GM18520 (cell line): ENCODE results near the gene OXTR.
"Not testable (repeated sequence)": the region's sequence is repeated elsewhere in the genome, so short reads cannot be mapped to it uniquely, and the experiment has no call there.

ENCODE experiments used
- ATAC-seq: cut with Tn5 transposase; IDR thresholded peaks from one replicate; pipeline ENCODE4 v1.9.1; 2021; ENCODE audit not compliant: unreplicated experiment

Gene OXTR

DNA sequence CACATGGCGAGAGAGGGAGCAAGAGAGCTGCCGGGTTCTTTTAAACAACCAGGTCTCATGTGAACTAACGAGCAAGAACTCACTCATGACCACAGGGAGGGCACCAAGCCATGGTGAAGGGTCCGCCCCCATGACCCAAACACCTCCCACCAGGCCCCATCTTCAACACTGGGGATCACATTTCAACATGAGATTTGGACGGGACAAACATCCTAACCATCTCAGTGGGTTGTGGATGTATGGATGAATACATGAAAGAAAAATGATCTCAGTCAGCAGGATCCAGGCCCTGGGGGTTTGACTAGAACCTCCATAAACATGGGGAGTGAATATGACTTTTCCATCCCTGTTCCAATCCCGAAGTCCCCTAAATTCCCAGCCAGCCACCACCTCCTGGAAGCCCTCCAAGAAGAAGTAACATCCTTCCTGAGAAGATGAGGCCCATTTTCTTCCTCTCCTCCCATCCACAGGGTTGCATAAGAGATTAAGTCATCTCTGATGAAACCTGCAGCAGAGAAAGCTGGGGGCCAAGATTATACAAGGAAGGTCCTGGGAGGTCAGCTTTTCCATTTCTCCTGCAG is 26.3 kb downstream of the OXTR start:
- ATAC-seq = no peak

DNA sequence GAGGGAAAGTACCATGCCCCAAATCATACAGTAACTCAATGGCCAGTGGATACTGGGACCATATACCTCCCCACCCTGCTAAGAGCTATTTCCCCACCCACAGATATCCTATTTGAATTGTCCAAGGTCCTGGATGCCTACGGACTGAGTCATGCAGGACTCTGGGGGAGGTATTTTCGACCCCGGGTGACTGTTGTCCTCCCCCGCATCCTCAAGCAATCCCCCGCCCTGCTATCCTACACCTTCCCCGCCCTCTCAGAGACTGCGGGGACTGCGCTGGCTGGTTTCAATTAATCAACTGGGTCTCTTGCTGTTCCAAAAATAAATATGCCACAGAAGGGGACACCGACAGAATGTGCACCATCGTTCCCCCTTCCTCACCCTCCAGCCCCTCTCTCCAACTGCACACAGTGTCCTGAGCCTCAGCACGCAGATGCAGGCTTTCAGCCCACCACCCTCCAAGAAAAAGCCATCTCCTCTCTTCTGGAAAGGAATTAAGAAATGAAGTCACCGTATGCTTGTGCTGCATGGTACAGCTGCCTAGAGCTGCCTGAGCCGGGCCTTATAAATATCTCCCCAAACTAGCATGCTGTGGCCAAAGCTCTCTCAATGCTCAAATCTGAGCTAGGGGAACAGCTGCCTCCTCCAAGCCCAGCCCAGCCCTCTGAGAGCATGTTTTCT is 27.7 kb downstream of the OXTR start:
- ATAC-seq = no peak

DNA sequence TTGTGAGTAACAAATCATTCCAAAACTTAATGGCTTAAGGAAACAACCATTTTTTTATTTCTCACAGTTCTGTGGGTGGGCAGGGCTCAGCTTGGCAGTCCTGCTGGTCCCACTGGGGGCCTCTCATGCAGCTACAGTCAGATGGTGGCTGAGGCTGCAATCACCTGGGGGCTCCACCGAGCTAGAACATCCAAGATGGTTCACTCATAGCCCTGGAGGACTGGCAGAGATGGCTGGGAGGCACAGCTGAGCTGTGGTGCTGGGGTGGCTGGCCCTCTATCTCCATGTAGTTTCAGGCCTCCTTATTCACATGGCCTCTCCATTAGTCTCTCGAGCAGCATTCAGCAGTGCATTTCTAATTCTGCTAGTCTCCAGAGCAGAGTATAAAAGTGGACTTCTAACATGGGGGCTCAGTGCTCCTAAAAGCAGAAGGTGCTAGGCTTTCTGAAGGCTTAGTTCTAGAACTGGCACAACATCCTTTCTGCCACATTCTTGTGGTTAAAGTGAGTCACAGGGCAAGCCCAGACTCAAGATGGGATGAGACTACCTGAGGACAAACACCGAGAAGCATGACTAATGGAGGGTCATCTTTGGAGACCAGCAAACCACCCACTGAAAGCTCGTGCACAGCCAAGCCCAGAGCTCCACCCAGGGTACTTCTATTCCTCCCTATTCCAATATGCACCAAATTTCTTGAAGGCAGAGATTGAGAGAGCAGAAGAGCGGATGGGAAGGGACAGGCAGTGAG is 29.5 kb downstream of the OXTR start:
- ATAC-seq = peak; percentile 46

DNA sequence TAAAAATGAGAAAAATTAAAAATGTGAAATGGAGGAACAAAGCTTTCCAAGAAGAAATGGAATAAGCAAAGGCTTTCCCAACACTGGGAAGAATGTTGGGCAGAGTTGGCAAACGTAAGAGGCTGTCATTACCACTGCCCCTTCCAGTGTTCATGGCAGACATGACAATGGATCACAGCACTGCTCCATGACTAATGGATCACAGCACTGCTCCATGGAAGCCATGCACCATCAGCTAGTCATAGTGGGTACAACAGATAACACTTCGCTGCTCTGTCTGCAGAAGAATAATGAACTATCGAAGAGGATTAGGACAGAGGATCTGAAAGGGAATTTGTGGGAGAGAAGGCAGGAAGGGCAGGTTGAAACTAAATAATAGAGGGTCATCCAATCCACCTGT is 30.8 kb downstream of the OXTR start:
- ATAC-seq = no peak

DNA sequence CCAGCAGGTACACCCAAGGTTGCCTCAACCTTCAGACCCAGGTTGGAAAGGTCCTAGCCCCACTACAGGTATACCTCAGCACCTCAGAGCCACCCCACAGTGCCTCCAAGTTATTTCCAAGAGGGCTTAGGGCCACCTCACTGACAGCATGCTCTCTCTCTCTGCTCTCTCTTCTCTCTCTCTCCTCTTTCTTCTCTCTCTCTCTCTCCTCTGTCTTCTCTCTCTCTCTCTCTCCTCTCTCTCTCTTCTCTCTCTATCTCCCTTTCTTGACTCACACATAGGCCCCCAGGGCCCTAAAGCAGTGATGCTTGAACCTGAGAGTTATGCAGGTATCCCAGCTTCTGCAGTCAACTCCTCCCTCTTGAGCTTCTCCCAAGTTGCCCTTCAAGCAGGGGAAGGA is 31.6 kb downstream of the OXTR start:
- ATAC-seq = no peak

DNA sequence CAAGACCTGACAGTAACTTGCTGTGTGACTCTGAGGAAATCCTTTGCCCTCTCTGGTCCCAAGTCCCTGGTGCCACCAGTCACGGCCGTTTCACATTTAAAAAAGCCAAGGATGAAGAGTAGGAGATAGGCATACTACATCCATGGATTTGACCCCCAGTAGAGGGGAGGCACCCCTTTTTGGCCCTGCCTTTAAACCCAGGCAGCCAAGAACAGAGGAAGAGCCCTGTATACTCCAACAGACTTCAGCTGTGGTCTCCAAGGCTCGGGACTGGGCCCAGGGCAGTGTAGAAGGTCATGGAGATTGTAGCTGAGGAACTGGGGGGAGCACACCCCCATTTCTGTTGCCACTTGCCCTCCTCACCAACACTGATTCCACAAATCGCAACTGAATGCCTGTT is 32.1 kb downstream of the OXTR start:
- no peak for ATAC-seq

DNA sequence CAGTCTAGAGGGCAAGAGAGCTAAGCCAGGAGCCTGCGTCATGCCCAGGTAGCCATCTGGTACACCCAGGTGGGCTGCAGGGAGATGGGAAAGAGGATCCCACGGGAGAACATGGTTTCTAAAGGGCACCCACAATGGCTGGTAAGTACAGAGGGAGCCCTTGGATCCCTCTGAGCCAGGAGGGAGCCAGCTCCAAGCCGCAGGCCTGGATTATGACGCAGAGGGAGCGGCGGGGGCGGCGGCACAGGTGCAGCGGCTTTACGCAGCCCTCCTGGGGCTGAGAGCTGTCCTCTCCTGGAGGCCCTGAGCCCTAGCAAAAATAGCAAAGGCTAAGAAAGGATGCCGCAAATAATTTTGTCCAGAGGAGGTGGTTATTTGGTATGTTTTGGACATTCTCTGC is 33.0 kb downstream of the OXTR start:
- no peak for ATAC-seq

DNA sequence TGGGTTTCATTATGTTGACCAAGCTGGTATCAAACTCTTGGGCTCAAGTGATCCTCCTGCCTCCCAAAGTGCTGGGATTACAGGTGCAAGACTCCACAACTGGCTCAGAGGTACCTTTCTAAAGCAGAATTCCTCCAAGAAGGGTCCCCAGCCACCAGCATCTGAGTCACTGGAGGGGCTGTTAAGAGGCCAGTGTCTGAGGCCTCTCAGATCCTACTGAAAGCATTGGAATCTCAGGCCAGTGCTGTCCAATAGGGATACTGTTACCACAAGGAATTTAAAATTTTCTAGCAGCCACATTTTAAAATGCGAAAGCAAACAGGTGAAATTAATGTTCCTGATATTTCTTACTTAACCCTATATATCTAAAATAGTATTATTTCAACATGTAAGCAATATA is 34.5 kb downstream of the OXTR start:
- ATAC-seq = no peak

DNA sequence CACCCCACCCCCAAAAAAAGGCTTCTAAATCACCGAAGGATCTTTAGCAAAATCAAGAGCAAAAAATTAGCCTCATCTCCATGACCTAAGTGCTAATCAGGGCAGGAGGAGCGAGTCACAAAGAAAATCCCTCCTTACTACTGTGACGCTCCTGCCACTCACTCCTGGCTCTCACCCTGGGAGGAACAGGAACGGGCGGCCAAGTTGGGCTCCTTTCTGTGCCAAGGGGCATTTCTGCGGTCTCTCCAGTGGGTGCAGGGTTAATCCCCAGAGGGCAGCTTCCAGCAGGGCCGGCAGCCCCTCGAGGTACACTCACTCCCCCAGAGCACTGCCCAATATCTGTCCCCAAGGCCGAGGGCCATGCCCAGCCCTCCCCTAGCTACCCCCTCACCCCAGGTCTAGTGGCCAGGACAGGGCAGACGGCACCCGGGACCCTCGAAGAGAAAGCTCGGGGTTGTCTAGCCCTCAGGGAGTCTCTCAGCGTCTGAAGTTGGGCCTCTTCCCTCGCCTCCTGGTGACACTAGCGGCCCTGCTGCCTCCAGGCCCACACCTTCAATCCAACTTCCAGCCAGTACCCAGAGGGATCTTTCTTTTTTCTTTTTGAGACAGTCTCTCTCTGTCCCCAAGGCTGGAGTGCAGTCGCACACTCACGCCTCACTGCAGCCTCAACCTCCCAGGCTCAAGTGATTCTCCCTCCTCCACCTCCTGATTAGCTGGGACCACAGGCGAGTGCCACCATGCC is 35.1 kb downstream of the OXTR start:
- ATAC-seq = no peak

DNA sequence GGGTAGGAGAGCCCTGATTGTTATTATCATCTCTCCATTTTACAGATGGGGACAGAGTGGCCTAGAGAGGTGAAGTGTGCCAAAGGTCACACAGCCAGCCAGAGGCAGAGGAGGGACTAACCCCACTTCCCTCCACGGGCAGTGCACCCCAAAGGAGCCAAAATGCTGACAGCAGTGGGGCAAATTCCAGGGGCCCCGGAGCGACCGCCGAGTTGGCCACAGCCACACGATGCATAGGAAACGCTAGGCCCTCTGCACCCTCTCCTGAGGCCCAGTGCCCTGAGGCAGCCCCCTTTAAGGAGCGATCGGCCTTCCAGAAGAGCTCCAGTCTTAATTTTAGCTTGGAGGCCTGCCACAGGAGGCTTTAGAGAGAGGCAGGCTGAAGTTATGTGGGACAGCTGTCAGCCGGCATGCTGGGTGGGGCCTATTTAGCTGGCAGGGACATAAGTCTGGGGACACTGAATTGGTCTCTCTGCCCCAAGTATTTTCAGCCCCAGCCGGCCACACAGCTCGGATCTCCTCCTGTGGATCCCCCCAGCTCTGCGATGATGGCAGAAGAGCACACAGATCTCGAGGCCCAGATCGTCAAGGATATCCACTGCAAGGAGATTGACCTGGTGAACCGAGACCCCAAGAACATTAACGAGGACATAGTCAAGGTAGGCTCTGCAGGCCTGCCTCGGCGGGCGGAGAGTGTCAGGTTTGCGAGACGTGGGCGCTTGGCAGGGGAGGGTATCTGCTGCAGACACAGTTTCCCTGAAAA is 35.9 kb downstream of the OXTR start, which contains the start of gene CAV3:
Gene CAV3 (plus strand): TSS at position 471 of the 763 bp plus-strand sequence. CDS start 75 bp downstream, at position 546.
- no peak for ATAC-seq

DNA sequence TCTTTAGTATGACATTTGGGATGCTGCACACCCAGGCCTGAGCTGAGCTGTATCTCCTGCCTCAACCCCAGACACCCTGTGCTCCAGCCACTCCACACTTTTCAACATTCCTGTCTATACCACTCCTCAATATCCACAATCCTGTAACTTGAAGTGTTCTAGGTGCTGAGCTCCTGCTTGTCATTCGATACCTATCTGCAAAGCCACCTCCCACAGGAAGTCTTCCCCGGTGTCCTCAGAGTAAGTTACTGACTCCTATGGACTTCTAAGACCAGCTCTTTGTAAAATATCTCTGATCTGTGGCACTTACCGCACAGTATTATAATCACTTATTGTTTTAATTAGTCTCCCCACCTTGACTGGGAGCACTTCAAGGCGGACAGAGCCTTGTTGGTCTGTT is 37.0 kb downstream of the OXTR start:
- ATAC-seq = no peak

DNA sequence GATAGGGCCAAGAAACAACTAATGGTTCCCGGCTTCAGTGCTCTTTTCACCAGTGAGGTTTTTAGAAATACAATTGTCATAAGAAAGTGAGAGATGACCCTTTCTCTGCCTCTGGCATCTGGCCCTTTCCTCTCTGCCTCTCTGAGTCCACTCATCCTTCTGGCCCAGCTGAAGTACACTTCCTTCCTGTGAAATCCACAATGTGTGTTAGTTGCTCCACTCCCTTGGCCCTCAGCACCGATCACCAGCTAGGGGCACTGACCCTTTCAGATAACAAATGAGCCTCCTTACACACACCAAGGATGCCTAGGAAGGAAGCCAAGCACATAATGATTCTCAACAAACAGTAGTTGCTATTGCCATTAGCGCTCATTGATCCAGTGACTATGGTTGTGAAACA is 38.8 kb downstream of the OXTR start:
- ATAC-seq = no peak

DNA sequence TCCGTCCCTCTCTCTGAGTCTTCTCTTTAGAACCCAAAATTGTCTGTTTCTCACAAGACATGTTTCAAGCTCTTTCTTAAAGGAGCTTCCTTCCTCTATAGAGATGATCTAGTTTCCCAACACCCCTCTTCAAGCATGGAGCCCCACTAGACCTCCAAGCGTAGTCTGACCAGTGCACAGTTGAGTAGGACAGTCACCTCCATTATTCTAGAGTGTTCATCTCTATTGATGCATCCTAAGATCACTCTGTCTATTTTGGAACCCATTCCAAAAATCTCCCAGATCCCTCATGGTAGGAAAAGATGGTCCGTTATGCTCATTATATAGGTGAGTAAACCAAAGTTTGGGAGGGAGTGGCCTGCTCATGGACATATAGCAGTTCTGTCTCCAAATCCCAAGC is 39.9 kb downstream of the OXTR start:
- ATAC-seq = no peak

DNA sequence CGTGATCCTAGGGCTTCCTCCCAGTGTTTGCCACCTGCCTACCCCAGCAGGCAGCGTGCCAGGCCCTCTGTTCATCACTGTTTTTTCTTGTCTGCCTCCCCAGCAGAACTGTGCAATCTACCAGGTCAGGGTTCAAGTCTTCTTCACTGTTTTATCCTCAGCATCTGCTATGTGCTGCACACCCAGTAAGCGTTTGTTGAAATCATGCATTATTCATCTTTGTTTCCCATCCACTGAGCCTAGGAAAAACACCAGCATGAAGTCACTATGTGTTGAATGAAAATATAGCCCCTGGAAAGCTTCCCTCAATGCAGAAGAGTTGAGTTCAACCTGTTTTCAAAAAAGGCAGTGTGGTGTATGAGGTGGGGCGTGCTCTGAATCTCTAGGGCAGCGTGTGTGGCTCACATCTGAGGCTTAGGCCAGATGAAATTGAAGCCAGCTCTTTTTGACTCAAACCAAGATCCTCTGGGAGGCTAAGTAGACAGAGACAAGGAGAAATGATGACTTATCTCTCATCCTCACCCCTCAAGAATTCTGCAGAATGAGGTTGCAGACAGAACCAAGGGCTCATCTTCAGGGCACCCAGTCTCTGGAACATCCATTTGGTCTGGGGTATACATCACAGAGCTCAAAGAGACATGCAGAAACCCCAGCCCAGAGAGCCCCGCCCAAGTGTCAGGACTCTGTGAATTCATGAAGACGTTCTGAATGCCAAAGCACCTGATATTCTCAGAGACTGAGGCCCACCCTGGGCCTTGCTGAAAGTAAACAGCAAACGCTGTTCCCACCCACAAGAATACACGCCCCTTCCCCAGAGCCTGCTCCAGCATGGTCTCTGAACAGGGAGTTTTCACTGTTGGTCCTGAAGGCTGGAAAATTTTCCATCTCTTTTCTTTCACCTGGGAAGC is 41.6 kb downstream of the OXTR start:
- ATAC-seq = no peak

DNA sequence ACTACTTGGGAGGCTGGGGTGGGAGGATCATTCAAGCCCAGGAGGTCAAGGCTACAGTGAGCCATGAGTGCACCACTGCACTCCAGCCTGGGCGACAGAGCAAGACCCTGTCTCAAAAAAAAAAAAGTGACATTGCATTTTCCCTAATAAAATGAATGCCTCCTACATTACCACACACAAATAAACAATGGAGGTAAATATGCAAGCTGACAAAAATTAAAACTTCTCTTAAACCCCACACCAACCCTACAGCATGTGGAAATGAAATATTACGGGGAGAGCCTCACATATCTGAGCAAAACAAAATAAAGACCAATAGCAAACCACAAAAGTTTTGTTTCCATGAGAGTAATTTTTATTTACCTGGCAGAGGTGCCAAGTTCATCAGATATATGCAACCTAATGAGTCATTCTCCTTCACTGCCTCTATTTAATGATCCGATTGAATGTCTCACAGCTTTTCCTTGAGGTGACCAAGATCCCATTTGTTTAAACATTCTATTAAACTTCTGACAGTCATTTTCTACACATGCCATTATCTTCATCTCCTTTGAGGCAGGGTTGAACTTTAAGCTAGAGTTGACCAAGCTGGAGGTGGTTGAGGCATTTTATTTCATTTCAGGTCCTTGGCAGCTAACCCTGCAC is 45.2 kb downstream of the OXTR start:
- no peak for ATAC-seq

DNA sequence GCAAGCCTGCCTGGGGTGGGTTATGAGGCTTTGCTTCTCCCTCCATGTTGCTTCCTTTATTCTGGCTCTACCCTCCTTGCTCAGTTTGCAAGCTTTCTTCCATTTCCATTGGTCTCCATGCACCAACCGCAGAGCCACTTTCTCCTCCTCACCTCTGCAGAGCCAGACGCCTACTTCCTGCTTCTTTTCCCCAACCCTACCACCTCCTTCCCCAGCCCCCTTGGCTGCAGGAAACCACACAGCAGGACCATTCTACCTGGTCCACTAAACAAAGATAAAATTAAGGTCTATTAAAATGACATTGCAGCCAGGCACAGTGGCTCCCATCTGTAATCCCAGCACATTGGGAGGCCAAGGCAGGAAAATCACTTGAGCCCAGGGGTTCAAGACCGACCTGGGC is 45.8 kb downstream of the OXTR start:
- ATAC-seq = no peak

DNA sequence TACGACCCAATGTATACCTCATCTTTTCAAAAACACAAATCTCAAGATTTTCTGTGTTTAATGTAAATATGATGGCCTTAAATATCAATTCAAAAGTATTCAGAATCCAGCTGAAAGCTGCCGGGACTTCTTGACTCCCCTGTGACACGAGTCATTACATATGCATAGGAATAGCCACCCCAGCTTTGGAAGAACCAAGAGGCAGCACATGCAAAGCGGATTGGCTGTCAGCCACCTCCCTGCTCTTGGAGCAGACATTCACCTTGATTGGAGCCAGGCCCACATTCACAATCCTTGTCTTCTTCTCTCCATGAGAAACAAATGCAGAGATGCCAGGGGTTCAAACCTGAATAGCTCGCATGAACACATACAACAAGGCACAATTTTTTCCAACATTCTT is 46.6 kb downstream of the OXTR start:
- ATAC-seq = no peak

DNA sequence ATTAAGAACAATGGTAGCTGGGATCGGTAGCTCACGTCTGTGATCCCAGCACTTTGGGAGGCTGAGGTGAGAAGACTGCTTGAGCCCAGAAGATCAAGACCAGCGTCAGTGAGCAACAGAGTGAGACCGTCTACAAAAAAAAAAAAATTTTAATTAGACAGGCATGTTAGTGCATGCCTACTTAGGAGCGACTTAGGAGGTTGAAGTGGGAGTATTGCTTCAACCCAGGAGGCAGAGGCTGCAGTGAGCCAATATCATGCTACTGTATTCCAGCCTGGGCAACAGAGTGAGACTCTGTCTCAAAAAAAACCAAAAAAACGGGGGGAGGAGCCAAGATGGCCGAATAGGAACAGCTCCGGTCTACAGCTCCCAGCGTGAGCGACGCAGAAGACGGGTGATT is 53.7 kb downstream of the OXTR start:
- ATAC-seq = not testable (repeated sequence)
